Measurements from ENCODE around the gene SLC48A1. TPM values are rescaled to one million over a fixed set of nuclear protein-coding genes. Genes with fewer than 3 reads are reported as not detected.

Gene SLC48A1
- total RNA-seq, 1 donor from 2014 or later, result 23.2 TPM

DNA sequence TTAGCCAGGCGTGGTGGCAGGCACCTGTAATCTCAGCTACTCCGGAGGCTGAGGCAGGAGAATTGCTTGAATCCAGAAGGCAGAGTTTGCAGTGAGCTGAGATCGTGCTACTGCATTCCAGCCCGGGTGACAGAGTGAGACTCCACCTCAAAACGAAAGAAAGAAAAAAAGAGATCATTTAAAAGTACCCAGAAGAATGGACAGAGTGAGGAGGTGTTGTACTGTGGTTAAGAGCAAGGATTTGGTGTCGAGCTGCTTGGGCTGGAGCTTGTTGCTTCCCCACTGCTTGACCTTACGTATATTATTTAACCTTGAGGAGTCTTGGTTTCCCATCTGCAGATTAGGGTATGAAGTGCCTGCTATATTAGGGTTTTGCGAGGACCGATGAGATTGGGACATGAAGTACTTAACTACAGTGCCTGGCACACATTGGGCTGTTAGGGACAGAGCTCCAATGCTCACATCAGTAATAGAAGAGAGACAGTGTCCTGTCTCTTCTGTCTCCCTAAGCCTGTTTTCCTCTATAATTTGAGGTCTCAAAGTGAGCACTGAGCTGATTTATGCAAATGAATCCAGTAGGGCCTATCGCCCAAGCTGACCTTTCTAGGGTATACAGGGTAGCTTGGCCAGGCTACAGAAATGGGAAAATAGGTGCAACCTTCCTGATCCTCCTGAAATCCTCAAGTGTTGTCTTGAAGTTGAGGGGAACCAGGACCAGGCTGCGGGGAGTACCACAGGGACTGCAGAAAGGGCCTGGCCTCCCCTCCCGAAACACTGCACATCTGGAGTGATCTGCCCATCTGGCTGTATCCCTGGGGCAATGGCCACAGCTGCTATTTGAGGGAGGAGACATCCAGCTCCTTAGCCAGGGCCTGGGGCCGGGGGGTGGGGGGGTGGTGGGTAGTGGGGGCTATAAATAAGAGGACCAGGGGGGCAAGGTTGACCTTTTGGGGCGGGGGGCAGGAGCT lies 55.3 kb downstream of the SLC48A1 start:
- ATAC-seq, result peak; percentile 77
- no peak for DNase-seq (ENCODE audit: missing footprints)

DNA sequence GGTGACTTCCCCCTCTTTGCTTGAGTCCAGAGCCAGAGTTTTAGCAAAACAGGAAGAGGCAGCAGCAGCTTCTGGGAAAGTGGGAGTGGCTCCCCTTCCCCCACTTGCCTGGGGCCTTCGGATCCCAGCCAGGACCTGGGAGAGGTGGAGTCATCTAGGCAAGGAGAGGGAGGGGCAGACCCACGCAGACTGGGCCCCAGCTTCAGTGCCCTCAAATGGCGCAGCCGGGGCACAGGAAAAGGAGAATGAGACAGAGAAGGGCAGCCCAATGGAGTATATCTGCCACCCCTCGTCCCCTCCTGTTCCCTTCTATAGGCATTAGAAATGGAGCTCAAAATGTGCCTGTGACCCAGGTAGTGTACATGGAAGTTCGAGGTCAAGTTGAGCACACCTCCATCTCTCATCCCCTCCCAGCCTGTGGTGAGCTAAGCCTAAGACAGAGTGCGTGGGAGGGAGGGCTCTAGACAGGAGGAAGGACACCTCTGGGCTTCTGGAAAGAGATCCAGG lies 56.0 kb downstream of the SLC48A1 start:
- intact Hi-C loops (cut with DNase I), result no loop called here
- DNase-seq (ENCODE audit: missing footprints) (peak; percentile 88), ATAC-seq (peak; percentile 84)

More for the DNA sequence above, 55.3 kb downstream of the SLC48A1 start:
- intact Hi-C loops (cut with DNase I), result no loop called here

DNA sequence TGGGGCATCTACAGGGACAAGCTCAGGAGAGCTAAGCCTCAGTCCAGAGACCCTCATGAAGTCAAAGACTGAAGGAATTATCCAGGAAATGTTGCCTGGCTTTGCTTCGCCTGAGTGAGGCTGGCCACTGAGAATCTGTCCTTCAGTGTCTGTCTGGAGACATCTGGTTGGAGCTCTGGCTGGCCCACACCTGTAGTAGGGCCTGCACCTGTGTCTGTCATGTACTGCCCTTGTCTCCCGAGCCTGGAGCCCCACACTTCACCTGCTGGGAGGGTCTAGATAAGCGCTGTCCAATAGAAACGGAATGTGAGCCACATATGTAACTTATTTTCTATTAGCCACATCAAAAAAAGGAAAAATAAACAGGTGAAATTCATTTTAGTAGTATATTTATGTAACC lies 56.5 kb downstream of the SLC48A1 start:
- intact Hi-C loops (cut with DNase I), result no loop called here
- no peak for ATAC-seq

More for the DNA sequence above, 56.5 kb downstream of the SLC48A1 start:
- no peak for DNase-seq (ENCODE audit: missing footprints)

Other genes starting within 250 kb of the SLC48A1 start
- gene RPAP3, start 67.2 kb upstream of the SLC48A1 start, total RNA-seq, result 24.4 TPM
- not detected for gene ENDOU, start 47.7 kb upstream of the SLC48A1 start, total RNA-seq
- 37.3 TPM for gene RAPGEF3, start 14.4 kb upstream of the SLC48A1 start, total RNA-seq
- gene HDAC7, start 46.7 kb downstream of the SLC48A1 start, total RNA-seq, result 38.8 TPM
- 0.35 TPM for gene VDR, start 131.8 kb downstream of the SLC48A1 start, total RNA-seq
- 45.6 TPM for gene TMEM106C, start 190.4 kb downstream of the SLC48A1 start, total RNA-seq
- not detected for gene COL2A1, start 231.2 kb downstream of the SLC48A1 start, total RNA-seq

Data from Right ventricle myocardium inferior (tissue), 1 donor.